SH-SY5Y (cell line): Measurements from ENCODE around the gene SLC7A10.

Experiments used
- GATA2 ChIP-seq: IDR thresholded peaks from 2 replicates; pipeline ENCODE4 v1.6.1; 2011; ENCODE audit warnings: mild to moderate bottlenecking, low read depth, low read length
- GATA3 ChIP-seq: IDR thresholded peaks from 2 replicates; pipeline ENCODE4 v1.6.1; 2011; ENCODE audit warnings: low read depth, mild to moderate bottlenecking, low read length, moderate library complexity

DNA sequence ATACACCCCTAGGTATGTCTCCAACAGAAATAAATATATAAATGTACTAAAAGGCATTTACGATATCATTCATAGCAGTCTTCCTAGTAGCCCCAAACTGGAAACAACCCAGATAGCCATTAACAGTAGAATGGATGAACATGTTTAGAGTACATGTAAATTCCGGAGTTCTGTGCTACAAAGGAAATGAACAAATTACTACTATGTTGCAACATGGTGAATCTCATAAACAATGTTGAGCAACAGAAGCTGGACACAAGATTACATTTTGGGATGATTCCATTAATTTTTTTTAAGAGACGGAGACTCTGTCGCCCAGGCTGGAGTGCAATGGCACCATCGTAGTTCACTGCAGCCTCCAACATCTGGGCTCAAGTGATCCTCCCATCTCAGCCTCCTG is 5.9 kb upstream of the SLC7A10 start:
- TF ChIP-seq GATA2: no peak
- TF ChIP-seq GATA3: no peak
